Adrenal gland (tissue), 12 donors: ENCODE data around the gene DNAJC5. TPM values are rescaled to one million over a fixed set of nuclear protein-coding genes. Genes with fewer than 3 reads are reported as not detected.
"Not testable (repeated sequence)": the region's sequence is repeated elsewhere in the genome, so short reads cannot be mapped to it uniquely, and the experiment has no call there.

Source experiments
- DNase-seq, 7 donors: peaks; one replicate each; pipeline ENCODE4 v3.0.0-alpha.2; 2019 to 2020
- H3K27ac ChIP-seq, 5 donors: fragments of 200-600 bp; sonication (generic) in 4 of 5; 1 replicate in 3 of 5; 2 replicates in 2 of 5; pipeline versions ENCODE4 v1.5.1 to v1.8.0; 2016 to 2020; ENCODE audit warnings: mild to moderate bottlenecking in 1 of 5
- H3K27me3 ChIP-seq: fragments of 200-600 bp; 2 replicates; pipeline ENCODE4 v1.8.0; 2021
- H3K36me3 ChIP-seq, 2 donors: fragments of 200-600 bp; replicated peaks in 1 of 2; 1 replicate in 1 of 2; 2 replicates in 1 of 2; pipeline versions ENCODE4 v1.5.1 to v1.8.0; 2018 to 2022
- H3K4me1 ChIP-seq, 2 donors: fragments of 200-600 bp; replicated peaks in 1 of 2; 1 replicate in 1 of 2; 2 replicates in 1 of 2; pipeline versions ENCODE4 v1.5.1 to v1.8.0; 2018 to 2021
- H3K4me3 ChIP-seq, 4 donors: fragments of 200-600 bp; sonication (generic) in 3 of 4; one replicate each; pipeline ENCODE4 v1.5.1; 2016 to 2018
- H3K9me3 ChIP-seq, 3 donors: fragments of 200-600 bp; sonication (generic) in 1 of 3; replicated peaks in 1 of 3; 1 replicate in 2 of 3; 2 replicates in 1 of 3; pipeline versions ENCODE4 v1.5.1 to v1.8.0; 2016 to 2021
- POLR2A ChIP-seq, 2 donors: fragments of 450-650 bp; IDR thresholded peaks; one replicate each; pipeline ENCODE4 v1.6.1; 2017; ENCODE audit warnings: antibody characterized with exemption in 2 of 2, mild to moderate bottlenecking in 2 of 2, moderate library complexity in 1 of 2
- WGBS, 4 donors: extraction: QIAGEN DNeasy Blood & Tissue Kit in 2 of 4; methylation state at CpG; one replicate each; pipeline versions ENCODE4 v1.1.5 to v1.1.7; 2013 to 2017; 5-methylcytosine and 5-hydroxymethylcytosine counted together
- intact Hi-C, 2 donors: fragments of 100-400 bp; cut with DNase I; formaldehyde crosslinking; loops; one replicate each; pipeline versions ENCODE4 v1.14.1 to v1.15.0; 2022 to 2023
- polyA plus RNA-seq, 3 donors: library from polyadenylated mRNA; stranded (reverse); fragments of 200-250 nt in 2 of 3; fragments of 350-450 nt in 1 of 3; fragmentation: Illumina TruSeq in 1 of 3; extraction: RNeasy Lipid Tissue Mini Kit (QIAGEN cat#74804) in 1 of 3; gene quantifications; one replicate each; pipeline ENCODE4 v1.2.3, GENCODE V29; 2013 to 2014
- total RNA-seq, 9 donors: library from RNA; depleted of rRNA in 4 of 9; stranded (reverse); fragments of >200 nt in 4 of 9; fragments of 120-200 nt in 1 of 9; fragmentation: NEBNext Ultra II Directional in 1 of 9; extraction: Animal tissue kit (Norgen Biotek cat#: 25700) in 1 of 9; gene quantifications; one replicate each; pipeline versions ENCODE4 v1.1.0 to v1.2.4, GENCODE V29; 2013 to 2023
- TF ChIP-seq, protein P1 (sequence below), 6 experiments: fragments of 450-650 bp in 4 of 6; fragments of 200-600 bp in 2 of 6; sonication (generic) in 1 of 6; IDR thresholded peaks; 1 replicate in 5 of 6; 2 replicates in 1 of 6; pipeline versions ENCODE4 v1.5.1 to v1.8.0; 2016 to 2021; ENCODE audit warnings: antibody characterized with exemption in 6 of 6, mild to moderate bottlenecking in 2 of 6, moderate library complexity in 1 of 6
- donor health status: healthy with polysubstance abuse.
- donor health status: Bipolar disorder and iron deficiency.
- donor health status: DM: yes; HTN: yes; CAD: no.
- donor health status: DM: no; HTN: no; CAD: no.
- donor health status: DM: no; HTN: no; CAD: no.
- donor health status: DM: yes; HTN: yes; CAD: no.

The DNAJC5 gene
- total and polyA plus RNA-seq, 12 donors = 26.5 to 78.0 (median 61.4) TPM

DNA sequence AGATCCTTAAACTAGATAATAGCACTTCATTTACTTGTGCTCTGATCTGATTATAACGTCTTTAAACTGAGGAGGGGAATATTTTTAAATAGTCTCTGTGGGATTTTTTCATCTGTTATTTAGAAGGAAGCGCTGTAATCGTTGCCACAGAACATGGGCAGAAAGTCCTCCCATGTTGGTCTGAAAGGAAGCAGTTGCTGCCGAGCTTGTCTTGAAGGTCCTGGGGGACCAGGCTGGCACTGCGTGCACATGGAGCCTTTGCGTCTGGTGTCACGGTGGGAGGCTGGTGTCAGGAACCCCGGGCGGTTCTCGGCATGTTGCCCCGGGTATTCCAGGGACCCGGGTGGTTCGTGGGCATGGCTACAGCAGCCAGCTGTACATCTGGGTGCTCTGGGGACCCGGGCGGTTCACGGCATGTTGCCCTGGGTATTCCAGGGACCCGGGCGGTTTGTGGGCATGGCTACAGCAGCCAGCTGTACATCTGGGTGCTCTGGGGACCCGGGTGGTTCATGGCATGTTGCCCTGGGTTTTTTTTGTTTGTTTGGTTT is 18.4 kb upstream of the DNAJC5 start:
- Histone ChIP-seq H3K4me1 (peaks cover 0 to 10% of the 10 kb centered on the region in 2 donors), H3K27me3 (no peaks in the 10 kb centered on the region), H3K36me3 (peaks cover 0 to 86% of the 10 kb centered on the region in 2 donors), H3K4me3 (no peak overlapping the region), H3K9me3 (no peaks in the 10 kb centered on the region), H3K27ac (no peak overlapping the region)
- WGBS, 4 donors = 88 to 90% (median 89%) methylated on average over 14 to 19 of the region's 19 CpGs
- intact Hi-C loops = no loop called here
- DNase-seq = no peak
- TF ChIP-seq, protein P1, sequence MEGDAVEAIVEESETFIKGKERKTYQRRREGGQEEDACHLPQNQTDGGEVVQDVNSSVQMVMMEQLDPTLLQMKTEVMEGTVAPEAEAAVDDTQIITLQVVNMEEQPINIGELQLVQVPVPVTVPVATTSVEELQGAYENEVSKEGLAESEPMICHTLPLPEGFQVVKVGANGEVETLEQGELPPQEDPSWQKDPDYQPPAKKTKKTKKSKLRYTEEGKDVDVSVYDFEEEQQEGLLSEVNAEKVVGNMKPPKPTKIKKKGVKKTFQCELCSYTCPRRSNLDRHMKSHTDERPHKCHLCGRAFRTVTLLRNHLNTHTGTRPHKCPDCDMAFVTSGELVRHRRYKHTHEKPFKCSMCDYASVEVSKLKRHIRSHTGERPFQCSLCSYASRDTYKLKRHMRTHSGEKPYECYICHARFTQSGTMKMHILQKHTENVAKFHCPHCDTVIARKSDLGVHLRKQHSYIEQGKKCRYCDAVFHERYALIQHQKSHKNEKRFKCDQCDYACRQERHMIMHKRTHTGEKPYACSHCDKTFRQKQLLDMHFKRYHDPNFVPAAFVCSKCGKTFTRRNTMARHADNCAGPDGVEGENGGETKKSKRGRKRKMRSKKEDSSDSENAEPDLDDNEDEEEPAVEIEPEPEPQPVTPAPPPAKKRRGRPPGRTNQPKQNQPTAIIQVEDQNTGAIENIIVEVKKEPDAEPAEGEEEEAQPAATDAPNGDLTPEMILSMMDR (IDR thresholded peaks at IDR 0.05) = no peak
- no peak for TF ChIP-seq POLR2A (IDR thresholded peaks at IDR 0.05)

DNA sequence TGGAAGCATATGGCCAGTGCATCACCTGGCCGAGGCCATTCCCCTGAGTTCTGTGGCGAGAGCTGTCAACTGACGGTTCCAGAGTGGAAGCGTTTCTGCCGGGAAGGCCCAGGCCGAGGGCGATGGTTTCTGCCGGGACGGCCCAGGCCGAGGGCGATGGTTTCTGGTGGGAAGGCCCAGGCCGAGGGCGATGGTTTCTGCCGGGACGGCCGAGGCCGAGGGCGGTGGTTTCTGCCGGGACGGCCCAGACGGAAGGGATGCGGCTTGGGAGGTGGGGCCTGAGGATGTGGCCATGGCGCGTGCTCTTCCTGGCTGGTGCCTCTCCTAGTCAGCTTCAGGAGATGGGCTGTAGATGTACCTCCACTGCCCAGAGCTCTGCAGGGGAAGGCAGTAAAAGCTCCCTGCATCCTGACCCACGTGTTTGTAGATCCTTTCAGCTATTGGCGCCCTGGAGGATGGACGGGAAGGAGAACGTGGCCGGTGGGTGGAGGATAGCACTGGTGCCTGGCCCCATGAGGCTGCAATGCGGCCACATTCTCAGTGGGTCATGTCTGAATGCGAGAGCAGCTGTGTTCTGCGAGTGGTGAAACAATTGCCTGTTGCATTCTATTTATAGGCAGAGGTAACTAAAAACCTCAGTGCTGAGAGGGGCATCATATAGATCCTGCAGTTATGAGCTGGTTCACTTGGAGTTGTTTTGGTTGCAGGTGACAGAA is 17.0 kb upstream of the DNAJC5 start:
- 85 to 91% (median 88%) methylated on average over 28 to 32 of the region's 32 CpGs for WGBS, 4 donors
- TF ChIP-seq, protein P1 (IDR thresholded peaks at IDR 0.05) = no peak
- no peak for TF ChIP-seq POLR2A (IDR thresholded peaks at IDR 0.05)
- Histone ChIP-seq H3K9me3 (no peaks in the 10 kb centered on the region), H3K36me3 (peaks cover 0 to 82% of the 10 kb centered on the region in 2 donors), H3K27ac (no peak overlapping the region), H3K27me3 (no peaks in the 10 kb centered on the region), H3K4me1 (peaks cover 0 to 4% of the 10 kb centered on the region in 2 donors), H3K4me3 (no peak overlapping the region)
- DNase-seq = no peak
- intact Hi-C loops = no loop called here

DNA sequence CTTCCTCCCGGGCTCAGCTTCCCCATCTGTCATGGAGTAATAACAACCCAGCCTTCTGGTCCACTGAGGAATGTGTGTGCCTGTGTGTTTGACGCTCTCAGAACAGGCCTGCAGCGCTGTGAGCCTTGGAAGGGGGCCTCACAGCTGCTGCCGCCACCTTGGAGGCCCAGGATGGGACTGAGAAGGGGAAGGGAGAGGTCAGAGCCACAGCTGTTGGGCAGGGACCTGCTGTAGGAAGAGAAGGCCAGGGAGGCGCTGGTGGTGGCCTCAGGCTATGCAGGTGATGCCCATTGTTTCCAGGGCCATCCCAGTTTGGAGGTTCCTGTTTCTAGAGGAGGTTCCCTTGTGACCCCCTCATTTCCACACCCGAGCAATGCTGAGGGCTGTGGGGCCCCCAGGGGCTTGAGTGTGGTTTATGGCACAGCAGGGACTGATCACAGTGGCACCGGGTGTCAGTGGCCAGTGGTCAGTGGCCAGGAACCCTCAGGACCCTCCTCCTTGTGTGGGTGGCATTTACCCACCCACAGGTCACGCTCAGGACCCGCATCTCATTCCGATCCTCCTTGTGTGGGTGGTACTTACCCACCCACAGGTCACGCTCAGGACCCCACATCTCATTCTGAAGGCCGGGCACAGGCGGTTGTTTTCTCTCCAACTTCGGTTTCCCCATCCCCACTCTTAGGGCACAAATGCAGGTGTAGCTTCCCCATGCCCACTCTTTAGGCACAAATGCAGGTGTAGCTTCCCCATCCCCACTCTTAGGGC is 15.8 kb upstream of the DNAJC5 start:
- no peaks in the 10 kb centered on the region for H3K4me1 ChIP-seq
- H3K36me3 ChIP-seq = peaks cover 0 to 81% of the 10 kb centered on the region in 2 donors
- H3K27me3 ChIP-seq = no peaks in the 10 kb centered on the region
- H3K9me3 ChIP-seq = no peaks in the 10 kb centered on the region
- no peak overlapping the region for H3K4me3 ChIP-seq
- TF ChIP-seq POLR2A (IDR thresholded peaks at IDR 0.05) = no peak
- TF ChIP-seq, protein P1 (IDR thresholded peaks at IDR 0.05) = no peak
- intact Hi-C loops = no loop called here
- 88 to 95% (median 89%) methylated on average over 11 to 14 of the region's 14 CpGs for WGBS, 4 donors
- H3K27ac ChIP-seq = no peak overlapping the region
- DNase-seq = no peak

DNA sequence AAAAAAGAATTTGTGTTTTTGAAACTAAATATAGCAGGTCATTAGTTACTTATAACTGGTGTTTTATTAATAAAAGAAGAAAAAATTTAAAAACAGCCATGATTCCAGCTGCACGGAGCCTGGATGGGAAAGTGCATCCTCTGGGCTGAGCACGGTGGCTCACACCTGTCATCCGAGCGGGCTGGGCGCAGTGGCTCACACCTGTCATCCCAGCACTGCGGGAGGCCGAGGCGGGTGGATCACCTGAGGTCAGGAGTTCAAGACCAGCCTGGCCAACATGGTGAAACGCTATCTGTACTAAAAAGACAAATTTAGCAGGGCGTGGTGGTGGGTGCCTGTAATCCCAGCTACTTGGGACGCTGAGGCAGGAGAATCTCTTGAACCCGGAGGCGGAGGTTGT is 14.0 kb upstream of the DNAJC5 start:
- H3K27ac ChIP-seq, intact Hi-C loops, H3K4me3 ChIP-seq, H3K4me1 ChIP-seq, H3K9me3 ChIP-seq, H3K27me3 ChIP-seq, DNase-seq: not testable (repeated sequence)
- H3K36me3 ChIP-seq = peaks cover 0 to 80% of the 10 kb centered on the region in 2 donors
- 94 to 97% (median 96%) methylated on average over 11 to 13 of the region's 13 CpGs for WGBS, 4 donors
